SW480 (cell line): Measurements from ENCODE around the gene PLA2G2F.

Source experiments
- DNase-seq: peaks from one replicate; pipeline ENCODE4 v3.0.0-alpha.2; 2016; ENCODE audit warnings: low spot score

Gene PLA2G2F

GRCh38 chr1:20143318-20143717 is 4.2 kb downstream of the PLA2G2F start:
- no peak for DNase-seq

- no peak for DNase-seq
Measured at GRCh38 chr1:20143734-20144565, 4.8 kb downstream of the PLA2G2F start.

GRCh38 chr1:20147846-20148570 is 8.9 kb downstream of the PLA2G2F start:
- no peak for DNase-seq

- no peak for DNase-seq
Measured at GRCh38 chr1:20148571-20149500, 9.7 kb downstream of the PLA2G2F start.

- no peak for DNase-seq
Measured at GRCh38 chr1:20149601-20150325, 10.6 kb downstream of the PLA2G2F start.

- DNase-seq, result no peak
Measured at GRCh38 chr1:20150326-20150705, 11.2 kb downstream of the PLA2G2F start.

- DNase-seq, result no peak
Measured at GRCh38 chr1:20150969-20151368, 11.8 kb downstream of the PLA2G2F start.

GRCh38 chr1:20151906-20152598 is 12.9 kb downstream of the PLA2G2F start:
- DNase-seq, result peak; percentile 75

GRCh38 chr1:20152599-20152930 is 13.4 kb downstream of the PLA2G2F start:
- no peak for DNase-seq

GRCh38 chr1:20153000-20153418 is 13.9 kb downstream of the PLA2G2F start:
- DNase-seq, result no peak

- DNase-seq, result no peak
Measured at GRCh38 chr1:20154301-20154831, 15.2 kb downstream of the PLA2G2F start.

GRCh38 chr1:20158358-20159070 is 19.4 kb downstream of the PLA2G2F start:
- no peak for DNase-seq

GRCh38 chr1:20160034-20160433 is 20.9 kb downstream of the PLA2G2F start:
- DNase-seq, result no peak

- no peak for DNase-seq
Measured at GRCh38 chr1:20164694-20165202, 25.6 kb downstream of the PLA2G2F start.

- DNase-seq, result peak; percentile 29
Measured at GRCh38 chr1:20165522-20165951, 26.4 kb downstream of the PLA2G2F start.

- no peak for DNase-seq
Measured at GRCh38 chr1:20166051-20166450, 26.9 kb downstream of the PLA2G2F start.

- no peak for DNase-seq
Measured at GRCh38 chr1:20167126-20167525, 28.0 kb downstream of the PLA2G2F start.

GRCh38 chr1:20168564-20169491 is 29.7 kb downstream of the PLA2G2F start:
- DNase-seq, result no peak

- DNase-seq, result no peak
Measured at GRCh38 chr1:20169932-20170331, 30.8 kb downstream of the PLA2G2F start.
